GM06990 (cell line): Measurements from ENCODE around the gene INSIG2.

Source experiments
- DNase-seq: peaks from one replicate; pipeline ENCODE4 v3.0.0-alpha.2; 2011; ENCODE audit not compliant: insufficient read length; ENCODE audit errors: extremely low read depth
- H3K27me3 ChIP-seq: replicated peaks from 2 replicates; pipeline ENCODE4 v1.6.0; 2011; ENCODE audit warnings: low read length; ENCODE audit not compliant: control insufficient read depth, insufficient read depth
- H3K36me3 ChIP-seq: 2 replicates; pipeline ENCODE4 v1.5.1; 2011; ENCODE audit warnings: low read length; ENCODE audit not compliant: control insufficient read depth, insufficient read depth
- H3K4me3 ChIP-seq: replicated peaks from 2 replicates; pipeline ENCODE4 v1.5.1; 2011; ENCODE audit warnings: low read depth, mild to moderate bottlenecking, control low read depth, low read length
- CTCF ChIP-seq: IDR thresholded peaks from 2 replicates; pipeline ENCODE4 v1.5.1; 2011; ENCODE audit warnings: low read length, control low read depth, mild to moderate bottlenecking, inconsistent platforms; ENCODE audit not compliant: insufficient read depth, poor library complexity, severe bottlenecking

The INSIG2 gene

GRCh38 chr2:118054213-118055008 lies 33.9 kb upstream of the INSIG2 start:
- no peak for TF ChIP-seq CTCF
- Histone ChIP-seq H3K27me3 (no peaks in the 10 kb centered on the region), H3K4me3 (no peak overlapping the region), H3K36me3 (no peaks in the 10 kb centered on the region)
- no peak for DNase-seq

- Histone ChIP-seq H3K27me3 (no peaks in the 10 kb centered on the region), H3K4me3 (peak overlapping the region; percentile 26; the same call in 1 of the 2 replicates), H3K36me3 (no peaks in the 10 kb centered on the region)
- no peak for TF ChIP-seq CTCF
- DNase-seq = peak; percentile 69
Measured at GRCh38 chr2:118055512-118056164, 32.6 kb upstream of the INSIG2 start.

- Histone ChIP-seq H3K27me3 (no peaks in the 10 kb centered on the region), H3K36me3 (no peaks in the 10 kb centered on the region), H3K4me3 (peak overlapping the region; percentile 26; the same call in 1 of the 2 replicates)
- no peak for TF ChIP-seq CTCF
- DNase-seq = peak; percentile 61
Measured at GRCh38 chr2:118056165-118056534, 32.1 kb upstream of the INSIG2 start.

- no peaks in the 10 kb centered on the region for H3K27me3 ChIP-seq
Measured at GRCh38 chr2:118056801-118057200, 31.5 kb upstream of the INSIG2 start.

GRCh38 chr2:118058951-118059350 lies 29.3 kb upstream of the INSIG2 start:
- Histone ChIP-seq H3K4me3 (no peak overlapping the region), H3K27me3 (no peaks in the 10 kb centered on the region), H3K36me3 (no peaks in the 10 kb centered on the region)
- no peak for DNase-seq
- TF ChIP-seq CTCF = no peak

More at GRCh38 chr2:118056801-118057200, 31.5 kb upstream of the INSIG2 start:
- no peak for TF ChIP-seq CTCF
- Histone ChIP-seq H3K36me3 (no peaks in the 10 kb centered on the region), H3K4me3 (no peak overlapping the region)
- no peak for DNase-seq
